Transverse colon (tissue), 4 donors: ENCODE measurements around the gene ABCA8. TPM values are rescaled to one million over a fixed set of nuclear protein-coding genes. Genes with fewer than 3 reads are reported as not detected.
"Not testable (repeated sequence)": the region's sequence is repeated elsewhere in the genome, so short reads cannot be mapped to it uniquely, and the experiment has no call there.

Experiments used
- DNase-seq: peaks from one replicate; pipeline ENCODE4 v3.0.0-alpha.2; 2019
- H3K27ac ChIP-seq, 4 donors: fragments of 200-600 bp; sonication (generic); 2 replicates each; pipeline ENCODE4 v1.5.1; 2016 to 2018; ENCODE audit warnings: inconsistent platforms in 4 of 4
- H3K27me3 ChIP-seq: fragments of 200-600 bp; sonication (generic); 2 replicates; pipeline ENCODE4 v1.5.1; 2017; ENCODE audit warnings: inconsistent platforms
- H3K36me3 ChIP-seq, 4 donors: fragments of 200-600 bp; sonication (generic); 2 replicates each; pipeline ENCODE4 v1.5.1; 2017 to 2019; ENCODE audit warnings: inconsistent platforms in 4 of 4
- H3K4me1 ChIP-seq, 4 donors: fragments of 200-600 bp; sonication (generic); 2 replicates each; pipeline ENCODE4 v1.5.1; 2017 to 2020; ENCODE audit warnings: inconsistent platforms in 4 of 4
- H3K4me3 ChIP-seq, 4 donors: fragments of 200-600 bp; sonication (generic); 1 replicate in 1 of 4; 2 replicates in 3 of 4; pipeline versions ENCODE4 v1.5.1 to v1.6.1; 2017 to 2019; ENCODE audit warnings: inconsistent platforms in 4 of 4
- H3K9me3 ChIP-seq, 2 donors: fragments of 200-600 bp; sonication (generic); 2 replicates each; pipeline ENCODE4 v1.5.1; 2017 to 2019; ENCODE audit warnings: inconsistent platforms in 2 of 2
- EP300 ChIP-seq: sonication (generic); formaldehyde crosslinking; IDR thresholded peaks from one replicate; pipeline ENCODE4 v1.6.1; 2017; ENCODE audit warnings: antibody characterized with exemption, low read depth
- POLR2A ChIP-seq: fragments of 450-650 bp; IDR thresholded peaks from one replicate; pipeline ENCODE4 v1.6.1; 2016; ENCODE audit warnings: antibody characterized with exemption, mild to moderate bottlenecking, moderate library complexity
- POLR2AphosphoS5 ChIP-seq, 3 donors: sonication (generic); formaldehyde crosslinking; IDR thresholded peaks; one replicate each; pipeline ENCODE4 v1.6.1; 2016; ENCODE audit warnings: antibody characterized with exemption in 3 of 3
- WGBS, 2 donors: methylation state at CpG; one replicate each; pipeline ENCODE4 v1.1.5; 2018; ENCODE audit warnings: low coverage in 1 of 2; 5-methylcytosine and 5-hydroxymethylcytosine counted together
- in situ Hi-C, 4 donors: fragments of 200-750 bp; cut with MboI; loops; one replicate each; pipeline versions ENCODE4 v1.15.0 to v1.15.1; 2017; ENCODE audit warnings: low sequenced_read_pairs in 3 of 4, low pct_ligation_motif_present in 1 of 4, low pct_unique_long_range_greater_than_20kb in 1 of 4
- intact Hi-C: fragments of 100-400 bp; cut with DNase I; formaldehyde crosslinking; loops from one replicate; pipeline ENCODE4 v1.15.1; 2023; ENCODE audit warnings: low total_unique reads
- total RNA-seq, 4 donors: library from RNA; depleted of rRNA; stranded (reverse); fragments of >200 nt; gene quantifications; one replicate each; pipeline ENCODE4 v1.1.0, GENCODE V29; 2016
- TF ChIP-seq, protein P1 (sequence below), 5 experiments: fragments of 200-600 bp in 3 of 5; fragments of 450-650 bp in 2 of 5; sonication (generic) in 3 of 5; IDR thresholded peaks; 1 replicate in 2 of 5; 2 replicates in 3 of 5; pipeline ENCODE4 v1.5.1; 2016 to 2017; ENCODE audit warnings: antibody characterized with exemption in 5 of 5, inconsistent platforms in 3 of 5, mild to moderate bottlenecking in 2 of 5, moderate library complexity in 1 of 5

Gene ABCA8
- total RNA-seq, 4 donors from 2014 or later, result 14.7 to 42.6 (median 26.3) TPM

DNA sequence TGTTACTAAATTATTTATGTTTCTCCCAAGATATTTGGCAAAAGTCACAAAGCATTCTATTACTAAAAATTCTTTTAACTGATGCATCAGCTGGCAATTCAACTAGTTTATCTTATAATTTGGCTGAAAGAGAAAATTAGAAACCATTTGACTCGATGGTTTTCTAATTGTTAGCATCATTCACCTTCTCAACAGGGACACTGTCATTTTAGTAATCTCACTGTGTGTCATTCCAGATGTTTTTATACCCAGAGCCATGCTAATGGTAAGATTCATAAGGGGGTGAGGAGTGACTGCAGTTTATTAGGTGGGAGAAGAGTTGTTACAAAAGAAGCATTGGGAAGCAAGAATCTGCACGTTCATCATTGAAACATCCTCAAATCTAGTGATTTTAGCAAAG lies 124.9 kb downstream of the ABCA8 start:
- DNase-seq, result no peak
- H3K27ac ChIP-seq, result no peak overlapping the region
- 72 to 81% methylated on average over 2 of the region's 2 CpGs for WGBS, 2 donors
- no peaks in the 10 kb centered on the region for H3K36me3 ChIP-seq
- intact Hi-C loops (no loop called here), in situ Hi-C loops (no loop called here)
- H3K4me1 ChIP-seq, result peaks cover 0 to 3% (median 0%) of the 10 kb centered on the region in 4 donors
- no peak overlapping the region for H3K4me3 ChIP-seq
- H3K27me3 ChIP-seq, result no peaks in the 10 kb centered on the region
- H3K9me3 ChIP-seq, result no peaks in the 10 kb centered on the region
- TF ChIP-seq, protein P1, sequence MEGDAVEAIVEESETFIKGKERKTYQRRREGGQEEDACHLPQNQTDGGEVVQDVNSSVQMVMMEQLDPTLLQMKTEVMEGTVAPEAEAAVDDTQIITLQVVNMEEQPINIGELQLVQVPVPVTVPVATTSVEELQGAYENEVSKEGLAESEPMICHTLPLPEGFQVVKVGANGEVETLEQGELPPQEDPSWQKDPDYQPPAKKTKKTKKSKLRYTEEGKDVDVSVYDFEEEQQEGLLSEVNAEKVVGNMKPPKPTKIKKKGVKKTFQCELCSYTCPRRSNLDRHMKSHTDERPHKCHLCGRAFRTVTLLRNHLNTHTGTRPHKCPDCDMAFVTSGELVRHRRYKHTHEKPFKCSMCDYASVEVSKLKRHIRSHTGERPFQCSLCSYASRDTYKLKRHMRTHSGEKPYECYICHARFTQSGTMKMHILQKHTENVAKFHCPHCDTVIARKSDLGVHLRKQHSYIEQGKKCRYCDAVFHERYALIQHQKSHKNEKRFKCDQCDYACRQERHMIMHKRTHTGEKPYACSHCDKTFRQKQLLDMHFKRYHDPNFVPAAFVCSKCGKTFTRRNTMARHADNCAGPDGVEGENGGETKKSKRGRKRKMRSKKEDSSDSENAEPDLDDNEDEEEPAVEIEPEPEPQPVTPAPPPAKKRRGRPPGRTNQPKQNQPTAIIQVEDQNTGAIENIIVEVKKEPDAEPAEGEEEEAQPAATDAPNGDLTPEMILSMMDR (IDR thresholded peaks at IDR 0.05), result no peak
- TF ChIP-seq POLR2AphosphoS5 (IDR thresholded peaks at IDR 0.05), result no peak
- TF ChIP-seq EP300, result no peak
- TF ChIP-seq POLR2A, result no peak

DNA sequence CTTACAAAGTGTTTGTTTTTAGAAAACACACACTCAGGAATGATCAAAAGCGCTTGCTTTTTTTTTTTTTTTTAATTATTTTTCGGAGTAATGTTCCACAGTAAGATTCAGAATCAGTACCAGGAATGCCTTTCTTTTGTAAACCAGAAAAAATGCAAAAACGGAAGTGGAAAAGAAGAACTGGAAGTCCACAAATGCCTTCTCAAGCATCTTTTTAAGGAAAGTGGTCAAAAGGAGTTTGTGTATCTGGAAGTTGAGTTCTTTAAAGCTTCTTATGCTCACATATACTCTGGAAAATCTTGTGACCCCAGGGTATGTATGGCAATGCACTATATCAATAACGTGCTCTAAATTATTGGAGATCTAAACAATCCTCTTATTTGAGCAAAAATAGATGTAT lies 126.0 kb downstream of the ABCA8 start:
- intact Hi-C loops (no loop called here), in situ Hi-C loops (no loop called here)
- Histone ChIP-seq H3K27me3 (no peaks in the 10 kb centered on the region), H3K36me3 (no peaks in the 10 kb centered on the region), H3K27ac (no peak overlapping the region), H3K4me3 (no peak overlapping the region), H3K4me1 (no peaks in the 10 kb centered on the region), H3K9me3 (no peaks in the 10 kb centered on the region)
- TF ChIP-seq POLR2A, result no peak
- no peak for TF ChIP-seq EP300
- TF ChIP-seq, protein P1 (IDR thresholded peaks at IDR 0.05), result no peak
- no peak for TF ChIP-seq POLR2AphosphoS5 (IDR thresholded peaks at IDR 0.05)
- no peak for DNase-seq
- 75 to 78% methylated on average over 4 of the region's 4 CpGs for WGBS, 2 donors

DNA sequence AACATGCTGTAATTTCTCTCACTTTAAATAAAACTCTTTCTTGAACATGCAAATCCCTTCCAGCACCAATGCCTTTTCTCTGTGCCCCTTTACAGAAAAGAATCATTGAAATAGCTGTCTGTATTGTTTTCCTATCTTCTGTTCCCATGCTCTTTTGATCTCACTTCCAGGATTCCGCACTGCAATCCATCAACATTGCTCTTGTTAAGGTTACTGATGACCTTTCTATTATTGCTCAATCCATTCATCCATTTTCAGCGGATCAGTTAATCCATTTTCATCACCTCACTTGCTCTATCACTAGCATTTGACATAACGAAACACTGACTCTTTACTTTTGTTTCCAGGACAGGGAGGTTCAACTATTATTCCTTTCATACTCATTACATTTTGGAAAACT lies 130.5 kb downstream of the ABCA8 start:
- in situ Hi-C loops, result no loop called here
- 82% methylated on average over 3 of the region's 3 CpGs for WGBS, 2 donors
- TF ChIP-seq EP300 (no peak), POLR2A (no peak)

DNA sequence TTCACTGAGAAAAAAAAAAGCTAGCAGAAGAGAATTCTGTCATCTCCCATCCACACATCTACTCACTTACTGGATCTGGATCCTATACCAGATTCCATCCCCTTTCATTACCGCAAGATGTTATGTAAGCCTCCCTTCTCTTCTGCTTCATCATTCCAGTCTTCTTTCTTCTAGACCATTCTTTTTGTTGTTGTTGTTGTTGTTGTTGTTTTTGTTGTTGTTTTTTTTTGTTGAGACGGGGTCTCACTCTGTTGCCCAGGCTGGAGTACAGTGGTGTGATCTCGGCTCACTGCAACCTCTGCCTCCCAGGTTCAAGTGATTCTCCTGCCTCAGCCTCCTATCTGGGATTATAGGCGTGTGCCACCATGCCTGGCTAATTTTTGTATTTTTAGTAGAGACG lies 131.0 kb downstream of the ABCA8 start:
- H3K9me3 ChIP-seq, H3K4me3 ChIP-seq, H3K27ac ChIP-seq, DNase-seq, H3K36me3 ChIP-seq, intact Hi-C loops, H3K27me3 ChIP-seq, in situ Hi-C loops, H3K4me1 ChIP-seq: not testable (repeated sequence)
- WGBS, 2 donors, result 81 to 92% methylated on average over 2 to 5 of the region's 5 CpGs

More for the DNA sequence above, 130.5 kb downstream of the ABCA8 start:
- Histone ChIP-seq H3K4me3 (no peak overlapping the region), H3K36me3 (no peaks in the 10 kb centered on the region), H3K27ac (no peak overlapping the region), H3K9me3 (no peaks in the 10 kb centered on the region), H3K4me1 (peaks cover 0 to 4% (median 0%) of the 10 kb centered on the region in 4 donors), H3K27me3 (no peaks in the 10 kb centered on the region)
- no peak for DNase-seq
- intact Hi-C loops, result no loop called here

DNA sequence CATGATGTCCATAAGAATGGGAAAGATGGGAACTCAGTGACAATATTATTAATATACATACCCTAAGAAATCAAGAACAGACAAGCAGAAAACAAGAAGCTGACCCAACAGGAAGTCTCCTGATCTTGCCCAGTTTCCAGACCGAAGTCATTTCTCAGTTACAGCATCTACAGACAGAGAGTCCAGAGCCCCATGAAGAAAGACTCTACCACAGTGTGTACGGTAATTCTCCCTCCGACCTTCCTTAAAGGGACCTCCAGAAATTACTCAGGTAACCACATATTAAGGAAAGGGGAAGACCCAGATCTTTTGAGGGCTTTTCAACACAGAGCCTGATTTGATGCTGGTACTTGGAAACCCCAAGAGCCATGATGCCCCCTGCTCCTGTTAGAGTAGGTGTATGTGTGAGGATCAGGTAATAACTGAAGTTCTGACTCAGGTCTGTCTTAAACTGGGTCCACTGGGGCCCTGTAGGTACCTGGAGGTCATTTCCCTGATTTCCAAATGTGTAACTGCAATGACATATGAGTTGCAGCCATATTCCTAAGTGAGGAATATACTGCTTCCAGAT lies 132.4 kb downstream of the ABCA8 start:
- TF ChIP-seq, protein P1 (IDR thresholded peaks at IDR 0.05), result no peak
- no peak for TF ChIP-seq POLR2A
- no peak for TF ChIP-seq EP300
- no peak for TF ChIP-seq POLR2AphosphoS5 (IDR thresholded peaks at IDR 0.05)
- Histone ChIP-seq H3K27me3 (no peaks in the 10 kb centered on the region), H3K36me3 (no peaks in the 10 kb centered on the region), H3K27ac (peak overlapping the region in 1 of 4 donors; percentile 6), H3K9me3 (no peaks in the 10 kb centered on the region), H3K4me1 (peaks cover 0 to 4% (median 0%) of the 10 kb centered on the region in 4 donors), H3K4me3 (no peak overlapping the region)
- intact Hi-C loops (no loop called here), in situ Hi-C loops (no loop called here)
- 56% methylated on average over 3 of the region's 3 CpGs; no CpG with 5 or more reads in 1 of the 2 donors for WGBS, 2 donors
- DNase-seq, result no peak
